Measurements from ENCODE around the gene EAF2.
"Not testable (repeated sequence)": the region's sequence is repeated elsewhere in the genome, so short reads cannot be mapped to it uniquely, and the experiment has no call there.

EAF2 gene

GRCh38 chr3:121836064-121836463 lies 1.1 kb downstream of the EAF2 start:
- no peak for ATAC-seq
- Mint-ChIP-seq H3K4me1 (peaks cover 51% of the 10 kb centered on the region), H3K9me3 (no peaks in the 10 kb centered on the region), H3K27ac (peak overlapping the region; percentile 91), H3K36me3 (peaks cover 16% of the 10 kb centered on the region), H3K27me3 (no peaks in the 10 kb centered on the region), H3K4me3 (peak overlapping the region; percentile 95)

- Mint-ChIP-seq H3K4me3 (peak overlapping the region; percentile 95), H3K27me3 (no peaks in the 10 kb centered on the region), H3K9me3 (no peaks in the 10 kb centered on the region), H3K4me1 (peaks cover 48% of the 10 kb centered on the region), H3K27ac (peak overlapping the region; percentile 91), H3K36me3 (peaks cover 17% of the 10 kb centered on the region)
- ATAC-seq = no peak
These were observed 1.5 kb downstream of the EAF2 start for GRCh38 chr3:121836481-121836880.

- Mint-ChIP-seq H3K9me3 (no peaks in the 10 kb centered on the region), H3K27me3 (no peaks in the 10 kb centered on the region), H3K4me1 (peaks cover 41% of the 10 kb centered on the region), H3K27ac (no peak overlapping the region), H3K36me3 (peaks cover 21% of the 10 kb centered on the region), H3K4me3 (no peak overlapping the region)
- no peak for ATAC-seq
These were observed 5.0 kb downstream of the EAF2 start for GRCh38 chr3:121839962-121840361.

- Mint-ChIP-seq H3K27ac (peak overlapping the region; percentile 12), H3K9me3 (no peaks in the 10 kb centered on the region), H3K36me3 (peaks cover 43% of the 10 kb centered on the region), H3K4me1 (peaks cover 57% of the 10 kb centered on the region), H3K4me3 (no peak overlapping the region), H3K27me3 (no peaks in the 10 kb centered on the region)
- no peak for ATAC-seq
These were observed 9.9 kb downstream of the EAF2 start for GRCh38 chr3:121844892-121845291.

GRCh38 chr3:121852256-121852655 lies 17.2 kb downstream of the EAF2 start:
- H3K27ac Mint-ChIP-seq = no peak overlapping the region
- no peak overlapping the region for H3K4me3 Mint-ChIP-seq
- no peaks in the 10 kb centered on the region for H3K9me3 Mint-ChIP-seq
- H3K36me3 Mint-ChIP-seq = peaks cover 56% of the 10 kb centered on the region
- peaks cover 54% of the 10 kb centered on the region for H3K4me1 Mint-ChIP-seq
- ATAC-seq = no peak
- no peaks in the 10 kb centered on the region for H3K27me3 Mint-ChIP-seq

- Mint-ChIP-seq H3K4me3 (no peak overlapping the region), H3K27me3 (no peaks in the 10 kb centered on the region), H3K4me1 (peaks cover 42% of the 10 kb centered on the region), H3K36me3 (peaks cover 66% of the 10 kb centered on the region), H3K27ac (peak overlapping the region; percentile 41), H3K9me3 (no peaks in the 10 kb centered on the region)
- no peak for ATAC-seq
These were observed 20.5 kb downstream of the EAF2 start for GRCh38 chr3:121855555-121855954.

- H3K27me3 Mint-ChIP-seq, ATAC-seq, H3K27ac Mint-ChIP-seq, H3K4me3 Mint-ChIP-seq, H3K9me3 Mint-ChIP-seq: not testable (repeated sequence)
- peaks cover 79% of the 10 kb centered on the region for H3K36me3 Mint-ChIP-seq
- peaks cover 53% of the 10 kb centered on the region for H3K4me1 Mint-ChIP-seq
These were observed 22.8 kb downstream of the EAF2 start for GRCh38 chr3:121857778-121858177.

GRCh38 chr3:121863247-121863646 lies 28.2 kb downstream of the EAF2 start:
- not testable (repeated sequence) for ATAC-seq, H3K27me3 Mint-ChIP-seq, H3K4me3 Mint-ChIP-seq, H3K9me3 Mint-ChIP-seq, H3K27ac Mint-ChIP-seq
- Mint-ChIP-seq H3K4me1 (peaks cover 43% of the 10 kb centered on the region), H3K36me3 (peaks cover 86% of the 10 kb centered on the region)

GRCh38 chr3:121863801-121864200 lies 28.8 kb downstream of the EAF2 start:
- Mint-ChIP-seq H3K9me3 (no peaks in the 10 kb centered on the region), H3K36me3 (peaks cover 85% of the 10 kb centered on the region), H3K4me1 (peaks cover 48% of the 10 kb centered on the region), H3K27me3 (no peaks in the 10 kb centered on the region), H3K4me3 (no peak overlapping the region), H3K27ac (peak overlapping the region; percentile 63)
- ATAC-seq = no peak

GRCh38 chr3:121869736-121870135 lies 34.7 kb downstream of the EAF2 start:
- Mint-ChIP-seq H3K4me1 (peaks cover 52% of the 10 kb centered on the region), H3K4me3 (no peak overlapping the region), H3K9me3 (no peaks in the 10 kb centered on the region), H3K36me3 (peaks cover 66% of the 10 kb centered on the region), H3K27ac (peak overlapping the region; percentile 58), H3K27me3 (no peaks in the 10 kb centered on the region)
- no peak for ATAC-seq

- H3K27me3 Mint-ChIP-seq = no peaks in the 10 kb centered on the region
- H3K9me3 Mint-ChIP-seq = no peaks in the 10 kb centered on the region
- ATAC-seq = no peak
- H3K4me1 Mint-ChIP-seq = peaks cover 62% of the 10 kb centered on the region
- peaks cover 74% of the 10 kb centered on the region for H3K36me3 Mint-ChIP-seq
- no peak overlapping the region for H3K4me3 Mint-ChIP-seq
- peak overlapping the region; percentile 58 for H3K27ac Mint-ChIP-seq
These were observed 35.7 kb downstream of the EAF2 start for GRCh38 chr3:121870717-121871116.

GRCh38 chr3:121871430-121871829 lies 36.4 kb downstream of the EAF2 start:
- Mint-ChIP-seq H3K9me3 (no peaks in the 10 kb centered on the region), H3K27ac (peak overlapping the region; percentile 44), H3K36me3 (peaks cover 72% of the 10 kb centered on the region), H3K4me3 (no peak overlapping the region), H3K4me1 (peaks cover 68% of the 10 kb centered on the region), H3K27me3 (no peaks in the 10 kb centered on the region)
- no peak for ATAC-seq

GRCh38 chr3:121878411-121878810 lies 43.4 kb downstream of the EAF2 start:
- no peak for ATAC-seq
- Mint-ChIP-seq H3K36me3 (peaks cover 46% of the 10 kb centered on the region), H3K9me3 (no peaks in the 10 kb centered on the region), H3K4me1 (peaks cover 38% of the 10 kb centered on the region), H3K27ac (no peak overlapping the region), H3K4me3 (no peak overlapping the region), H3K27me3 (no peaks in the 10 kb centered on the region)

GRCh38 chr3:121883507-121883906 lies 48.5 kb downstream of the EAF2 start:
- Mint-ChIP-seq H3K27ac (no peak overlapping the region), H3K4me3 (no peak overlapping the region), H3K9me3 (no peaks in the 10 kb centered on the region), H3K36me3 (peaks cover 47% of the 10 kb centered on the region), H3K27me3 (no peaks in the 10 kb centered on the region), H3K4me1 (peaks cover 18% of the 10 kb centered on the region)
- ATAC-seq = no peak

GRCh38 chr3:121885386-121885785 lies 50.4 kb downstream of the EAF2 start:
- no peaks in the 10 kb centered on the region for H3K27me3 Mint-ChIP-seq
- no peak for ATAC-seq
- H3K27ac Mint-ChIP-seq = no peak overlapping the region
- no peaks in the 10 kb centered on the region for H3K9me3 Mint-ChIP-seq
- no peak overlapping the region for H3K4me3 Mint-ChIP-seq
- H3K4me1 Mint-ChIP-seq = peaks cover 7% of the 10 kb centered on the region
- peaks cover 36% of the 10 kb centered on the region for H3K36me3 Mint-ChIP-seq

GRCh38 chr3:121894301-121894990 lies 59.4 kb downstream of the EAF2 start, which contains the start of gene SLC15A2:
SLC15A2 (plus strand) TSS chr3:121894401; CDS start chr3:121894477, 76 bp downstream.
- Mint-ChIP-seq H3K9me3 (no peaks in the 10 kb centered on the region), H3K27me3 (no peaks in the 10 kb centered on the region), H3K27ac (peak within 1 kb of the TSS; percentile 1), H3K4me3 (no peak within 1 kb of the TSS), H3K4me1 (no peaks in the 10 kb centered on the region), H3K36me3 (peaks cover 38% of the 10 kb centered on the region)
- ATAC-seq = no peak
